ENCODE measurements around the gene DRICH1. TPM values are rescaled to one million over a fixed set of nuclear protein-coding genes. Genes with fewer than 3 reads are reported as not detected.

Gene DRICH1
- total RNA-seq, 4 donors from 2014 or later, result 0.56 TPM; not detected in 3

GRCh38 chr22:23591846-23592245 is 40.3 kb downstream of the DRICH1 start:
- Histone ChIP-seq H3K9me3 (no peaks in the 10 kb centered on the region), H3K27ac (no peak overlapping the region), H3K4me3 (replicated peaks in 1 of 3) (no peak overlapping the region), H3K36me3 (no peaks in the 10 kb centered on the region), H3K4me1 (peaks cover 0 to 4% of the 10 kb centered on the region in 2 donors), H3K27me3 (no peaks in the 10 kb centered on the region)
- TF ChIP-seq POLR2A (IDR thresholded peaks at IDR 0.05) (no peak), CTCF (IDR thresholded peaks at IDR 0.05) (no peak)
- 92% methylated on average over 7 of the region's 7 CpGs for WGBS, 2 donors
- intact Hi-C loops (cut with DNase I), result no loop called here
- peak; percentile 6 to 17 for DNase-seq

- H3K4me3 ChIP-seq (replicated peaks in 1 of 3), result no peak overlapping the region
- H3K9me3 ChIP-seq, result no peaks in the 10 kb centered on the region
- no peaks in the 10 kb centered on the region for H3K27me3 ChIP-seq
- 53 to 61% methylated on average over 11 of the region's 11 CpGs for WGBS, 2 donors
- no peak overlapping the region for H3K27ac ChIP-seq
- H3K4me1 ChIP-seq, result peaks cover 0 to 4% of the 10 kb centered on the region in 2 donors
- intact Hi-C loops (cut with DNase I), result no loop called here
- H3K36me3 ChIP-seq, result no peaks in the 10 kb centered on the region
- peak; percentile 72 to 76 for DNase-seq
- TF ChIP-seq CTCF (IDR thresholded peaks at IDR 0.05), result peak; percentile 69 to 88 (median 78)
- no peak for TF ChIP-seq POLR2A (IDR thresholded peaks at IDR 0.05)
These were observed 40.8 kb downstream of the DRICH1 start for GRCh38 chr22:23591201-23591791.

GRCh38 chr22:23583836-23584235 is 48.3 kb downstream of the DRICH1 start:
- 65% methylated on average over 4 of the region's 6 CpGs; no CpG with 5 or more reads in 1 of the 2 donors for WGBS, 2 donors
- no peaks in the 10 kb centered on the region for H3K36me3 ChIP-seq
- DNase-seq, result no peak
- no peaks in the 10 kb centered on the region for H3K4me1 ChIP-seq
- no peaks in the 10 kb centered on the region for H3K9me3 ChIP-seq
- intact Hi-C loops (cut with DNase I), result loop anchor here (5.0 kb wide), 1 partner anchor 37 kb away; no protein-coding TSS in a partner anchor
- no peaks in the 10 kb centered on the region for H3K27me3 ChIP-seq
- no peak overlapping the region for H3K4me3 ChIP-seq (replicated peaks in 1 of 3)
- no peak overlapping the region for H3K27ac ChIP-seq
- TF ChIP-seq CTCF (IDR thresholded peaks at IDR 0.05), result no peak
- no peak for TF ChIP-seq POLR2A (IDR thresholded peaks at IDR 0.05)

- 82 to 94% methylated on average over 7 of the region's 7 CpGs for WGBS, 2 donors
- DNase-seq, result no peak
- Histone ChIP-seq H3K9me3 (no peaks in the 10 kb centered on the region), H3K36me3 (no peaks in the 10 kb centered on the region), H3K27ac (no peak overlapping the region), H3K4me1 (no peaks in the 10 kb centered on the region), H3K27me3 (no peaks in the 10 kb centered on the region), H3K4me3 (replicated peaks in 1 of 3) (no peak overlapping the region)
- TF ChIP-seq POLR2A (IDR thresholded peaks at IDR 0.05) (no peak), CTCF (IDR thresholded peaks at IDR 0.05) (no peak)
- intact Hi-C loops (cut with DNase I), result loop anchor here (5.0 kb wide), 1 partner anchor 36 kb away; no protein-coding TSS in a partner anchor
These were observed 49.0 kb downstream of the DRICH1 start for GRCh38 chr22:23583153-23583552.

- 80 to 87% methylated on average over 8 of the region's 8 CpGs for WGBS, 2 donors
- DNase-seq, result no peak
- Histone ChIP-seq H3K36me3 (no peaks in the 10 kb centered on the region), H3K27me3 (no peaks in the 10 kb centered on the region), H3K4me1 (no peaks in the 10 kb centered on the region), H3K9me3 (no peaks in the 10 kb centered on the region), H3K27ac (no peak overlapping the region), H3K4me3 (replicated peaks in 1 of 3) (no peak overlapping the region)
- TF ChIP-seq CTCF (IDR thresholded peaks at IDR 0.05) (no peak), POLR2A (IDR thresholded peaks at IDR 0.05) (no peak)
- intact Hi-C loops (cut with DNase I), result loop anchor here (5.0 kb wide), 1 partner anchor 34 kb away; no protein-coding TSS in a partner anchor
These were observed 50.9 kb downstream of the DRICH1 start for GRCh38 chr22:23581260-23581650.

All from thyroid gland (tissue), 4 donors.